GM18873 (cell line): ENCODE measurements around the gene SLC36A4.
"Not testable (repeated sequence)": the region's sequence is repeated elsewhere in the genome, so short reads cannot be mapped to it uniquely, and the experiment has no call there.

Experiments
- ATAC-seq: cut with Tn5 transposase; IDR thresholded peaks from one replicate; pipeline ENCODE4 v1.9.1; 2021; ENCODE audit warnings: mild to moderate bottlenecking, moderate library complexity, moderate number of reproducible peaks; ENCODE audit not compliant: unreplicated experiment, low FRiP score

The SLC36A4 gene

GRCh38 chr11:93197380-93198214, at the start of gene SLC36A4:
Gene SLC36A4 (minus strand): TSS chr11:93197991. CDS start chr11:93197832, 159 bp downstream.
- ATAC-seq, result peak; percentile 90

- not testable (repeated sequence) for ATAC-seq
Observed at GRCh38 chr11:93246790-93247189, 49.0 kb upstream of the SLC36A4 start.

GRCh38 chr11:93244018-93244417, 46.2 kb upstream of the SLC36A4 start:
- no peak for ATAC-seq

GRCh38 chr11:93239966-93240365, 42.2 kb upstream of the SLC36A4 start:
- no peak for ATAC-seq

GRCh38 chr11:93238956-93239355, 41.2 kb upstream of the SLC36A4 start:
- ATAC-seq, result no peak

- peak; percentile 70 for ATAC-seq
Observed at GRCh38 chr11:93236741-93237675, 39.2 kb upstream of the SLC36A4 start.

GRCh38 chr11:93234602-93235207, 36.9 kb upstream of the SLC36A4 start:
- peak; percentile 98 for ATAC-seq

- ATAC-seq, result no peak
Observed at GRCh38 chr11:93229876-93230275, 32.1 kb upstream of the SLC36A4 start.

GRCh38 chr11:93225662-93226061, 27.9 kb upstream of the SLC36A4 start:
- no peak for ATAC-seq

GRCh38 chr11:93221539-93221938, 23.7 kb upstream of the SLC36A4 start:
- ATAC-seq, result no peak

- no peak for ATAC-seq
Observed at GRCh38 chr11:93220078-93220477, 22.3 kb upstream of the SLC36A4 start.

- no peak for ATAC-seq
Observed at GRCh38 chr11:93219440-93219839, 21.6 kb upstream of the SLC36A4 start.

- no peak for ATAC-seq
Observed at GRCh38 chr11:93216511-93217101, 18.8 kb upstream of the SLC36A4 start.

GRCh38 chr11:93213622-93214021, 15.8 kb upstream of the SLC36A4 start:
- no peak for ATAC-seq

GRCh38 chr11:93212094-93212493, 14.3 kb upstream of the SLC36A4 start:
- ATAC-seq, result no peak

GRCh38 chr11:93209466-93209865, 11.7 kb upstream of the SLC36A4 start:
- no peak for ATAC-seq

- no peak for ATAC-seq
Observed at GRCh38 chr11:93208663-93209270, 11.0 kb upstream of the SLC36A4 start.

- no peak for ATAC-seq
Observed at GRCh38 chr11:93199616-93200015, 1.8 kb upstream of the SLC36A4 start.

GRCh38 chr11:93198215-93198845, 539 bp upstream of the SLC36A4 start:
- no peak for ATAC-seq
